PC-9 (cell line): Measurements from ENCODE around the gene FGF14.

ENCODE experiments used
- EZH2 ChIP-seq: fragments of 200-600 bp; sonication (generic); IDR thresholded peaks from 2 replicates; pipeline ENCODE4 v1.8.0; 2017; ENCODE audit warnings: antibody characterized with exemption, low read depth
- TF ChIP-seq, protein P1 (sequence below): fragments of 200-600 bp; sonication (generic); conservative IDR thresholded peaks from 2 replicates; pipeline ENCODE4 v1.6.1; 2017; ENCODE audit warnings: mixed run types, antibody characterized with exemption, mild to moderate bottlenecking, moderate library complexity

DNA sequence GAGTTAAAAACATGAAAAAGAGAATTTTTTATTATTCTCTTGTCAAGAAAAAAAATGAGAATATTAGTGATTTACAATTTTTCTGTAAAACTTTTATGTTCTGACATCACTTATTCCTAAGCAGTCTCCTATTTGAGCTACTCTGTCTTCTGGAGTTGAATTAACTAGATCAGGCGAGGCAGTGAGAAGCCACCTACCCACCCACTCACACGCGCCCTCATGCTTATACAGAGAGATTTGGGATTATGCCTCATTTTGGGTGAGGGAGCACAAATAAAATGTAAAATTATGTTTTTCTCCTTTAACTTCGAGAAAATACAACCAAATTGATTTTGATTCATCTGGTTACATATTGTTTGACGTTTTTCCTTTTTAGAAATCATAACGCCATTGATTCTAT lies 524.9 kb downstream of the FGF14 start:
- TF ChIP-seq, protein P1, sequence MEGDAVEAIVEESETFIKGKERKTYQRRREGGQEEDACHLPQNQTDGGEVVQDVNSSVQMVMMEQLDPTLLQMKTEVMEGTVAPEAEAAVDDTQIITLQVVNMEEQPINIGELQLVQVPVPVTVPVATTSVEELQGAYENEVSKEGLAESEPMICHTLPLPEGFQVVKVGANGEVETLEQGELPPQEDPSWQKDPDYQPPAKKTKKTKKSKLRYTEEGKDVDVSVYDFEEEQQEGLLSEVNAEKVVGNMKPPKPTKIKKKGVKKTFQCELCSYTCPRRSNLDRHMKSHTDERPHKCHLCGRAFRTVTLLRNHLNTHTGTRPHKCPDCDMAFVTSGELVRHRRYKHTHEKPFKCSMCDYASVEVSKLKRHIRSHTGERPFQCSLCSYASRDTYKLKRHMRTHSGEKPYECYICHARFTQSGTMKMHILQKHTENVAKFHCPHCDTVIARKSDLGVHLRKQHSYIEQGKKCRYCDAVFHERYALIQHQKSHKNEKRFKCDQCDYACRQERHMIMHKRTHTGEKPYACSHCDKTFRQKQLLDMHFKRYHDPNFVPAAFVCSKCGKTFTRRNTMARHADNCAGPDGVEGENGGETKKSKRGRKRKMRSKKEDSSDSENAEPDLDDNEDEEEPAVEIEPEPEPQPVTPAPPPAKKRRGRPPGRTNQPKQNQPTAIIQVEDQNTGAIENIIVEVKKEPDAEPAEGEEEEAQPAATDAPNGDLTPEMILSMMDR: no peak
- TF ChIP-seq EZH2: no peak
